ENCODE measurements around the gene AHI1.
"Not testable (repeated sequence)": the region's sequence is repeated elsewhere in the genome, so short reads cannot be mapped to it uniquely, and the experiment has no call there.

AHI1 gene

GRCh38 chr6:135506270-135506997 is 8.9 kb upstream of the AHI1 start:
- DNase-seq (ENCODE audit: low read depth in 2 of 3, low spot score in 1 of 3), result peak in 1 of 3 donors; percentile 33

DNA sequence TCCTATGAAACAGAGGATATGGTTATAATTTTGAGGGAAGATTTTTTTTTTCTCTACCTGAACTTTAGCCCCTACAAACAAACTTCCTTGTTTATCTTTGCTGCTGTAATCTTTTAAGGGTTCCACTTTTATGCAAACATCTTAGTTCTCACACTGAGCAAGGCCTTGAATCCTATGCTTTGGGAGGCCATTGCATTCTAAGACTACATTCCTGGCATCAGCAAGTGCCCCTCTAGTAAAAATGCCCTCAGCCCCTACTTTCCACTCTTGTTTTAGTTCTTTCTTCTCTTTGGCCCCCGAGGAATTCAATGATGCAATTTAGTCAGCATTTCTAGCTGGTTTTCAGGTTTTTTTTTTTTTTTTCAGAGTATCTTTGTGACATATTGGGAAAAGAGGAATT is 8.1 kb upstream of the AHI1 start:
- no peak for DNase-seq (ENCODE audit: low read depth in 2 of 3, low spot score in 1 of 3)

DNA sequence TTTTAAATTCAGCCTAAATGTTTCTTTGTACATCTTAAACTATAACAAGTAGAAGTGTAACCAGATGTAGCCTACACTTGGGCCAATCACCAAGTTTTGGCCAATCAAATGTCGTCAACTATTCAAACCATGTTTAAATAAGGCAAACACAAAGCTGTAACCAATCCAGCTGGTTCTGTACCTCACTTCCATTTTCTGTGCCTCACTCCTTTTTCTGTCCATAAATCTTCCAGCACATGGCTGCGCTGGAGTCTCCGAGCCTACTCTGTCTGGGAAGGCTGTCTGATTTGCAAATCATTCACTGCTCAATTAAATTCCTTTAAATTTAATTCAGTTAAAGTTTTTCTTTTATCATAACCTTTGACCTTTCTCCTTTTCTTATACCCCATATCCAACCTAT is 7.7 kb upstream of the AHI1 start:
- DNase-seq (ENCODE audit: low read depth in 2 of 3, low spot score in 1 of 3), result no peak

DNA sequence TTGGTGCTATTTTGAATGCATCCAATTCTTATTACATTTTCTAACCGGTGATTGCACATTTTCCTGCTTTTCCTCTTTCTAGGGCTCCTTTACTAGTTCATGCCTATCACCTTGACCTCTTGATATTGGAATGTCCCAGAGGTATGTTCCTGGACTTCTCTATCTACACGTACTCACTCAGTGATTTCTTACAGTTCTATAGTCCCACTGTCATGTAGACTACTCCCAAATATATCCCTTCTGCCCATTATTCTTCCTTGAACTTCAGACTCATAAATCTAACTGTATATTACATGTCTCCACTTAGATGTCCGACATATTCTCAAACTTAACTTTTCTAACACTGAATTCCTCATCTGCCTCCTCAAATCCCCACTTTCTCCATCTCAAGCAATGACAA is 7.2 kb upstream of the AHI1 start:
- DNase-seq (ENCODE audit: low read depth in 2 of 3, low spot score in 1 of 3), result no peak

DNA sequence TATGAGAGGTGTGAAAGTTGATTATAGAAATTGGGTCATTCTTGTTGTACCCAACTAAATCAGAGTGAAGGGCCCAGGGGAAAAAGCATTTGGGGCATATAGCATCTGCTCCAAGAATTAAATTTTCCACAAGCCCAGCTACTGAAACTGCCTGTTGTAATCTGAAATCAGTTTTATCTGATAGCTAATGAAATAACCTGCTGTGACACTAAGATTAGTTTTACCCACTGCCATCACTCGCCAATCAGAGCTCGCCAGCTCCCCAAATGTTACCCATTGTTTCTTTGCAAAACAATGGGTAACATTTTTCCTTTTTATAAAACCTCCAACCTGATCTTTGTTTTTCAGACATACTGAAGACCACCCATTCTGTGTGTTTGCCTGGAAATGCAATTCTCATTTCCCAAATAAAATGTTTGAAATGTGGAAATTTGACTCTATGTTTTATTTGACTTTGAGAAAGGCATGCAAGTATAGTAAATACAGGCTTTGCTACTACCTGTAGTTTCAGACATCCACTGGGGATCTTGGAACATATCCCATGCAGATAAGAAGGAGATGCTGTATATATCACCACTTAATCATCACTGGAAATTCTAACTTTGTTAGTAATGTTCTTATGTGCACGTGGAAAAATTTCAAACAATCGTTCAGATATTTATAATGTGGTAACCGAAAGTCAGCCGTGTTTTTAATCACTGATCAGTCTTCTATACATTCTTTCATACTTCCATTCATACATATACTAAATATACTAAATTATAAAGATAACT is 6.3 kb upstream of the AHI1 start:
- no peak for DNase-seq (ENCODE audit: low read depth in 2 of 3, low spot score in 1 of 3)

- DNase-seq (ENCODE audit: low read depth in 2 of 3, low spot score in 1 of 3), result no peak
Observed at GRCh38 chr6:135499441-135500340, 2.2 kb upstream of the AHI1 start.

DNA sequence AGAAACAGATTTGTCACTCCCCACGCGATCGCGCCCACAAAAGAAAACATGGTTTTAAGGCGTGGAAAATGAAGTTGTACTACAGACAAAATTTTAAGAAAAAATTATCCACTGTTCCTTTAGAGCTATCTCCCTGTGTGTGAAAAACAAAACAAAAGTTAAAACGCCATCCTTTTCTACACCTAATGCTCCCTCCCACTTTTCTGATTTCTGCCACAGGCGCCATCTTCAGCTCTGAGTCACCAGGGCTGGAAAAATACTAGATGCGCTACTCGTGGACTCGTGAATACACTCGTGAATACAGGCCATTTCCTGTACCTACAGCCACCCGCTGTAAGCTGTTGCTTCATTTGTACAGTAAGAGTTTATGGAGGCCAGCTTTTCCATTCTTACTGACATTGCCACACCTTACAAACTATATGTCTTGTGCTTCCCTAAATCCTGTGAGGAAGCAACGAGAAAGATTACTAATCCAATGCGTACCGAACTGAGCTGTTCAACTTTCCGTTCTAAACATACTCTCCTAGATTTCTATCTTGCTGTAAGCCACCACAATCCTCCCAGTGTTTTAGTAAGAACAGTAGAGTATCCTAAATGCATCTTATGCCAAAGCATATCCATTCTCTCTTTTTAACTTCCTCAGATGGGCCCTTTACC is 773 bp upstream of the AHI1 start:
- peak; percentile 51 to 58 (median 54) for DNase-seq (ENCODE audit: low read depth in 2 of 3, low spot score in 1 of 3)

GRCh38 chr6:135496800-135497411 is 634 bp downstream of the AHI1 start:
- DNase-seq (ENCODE audit: low read depth in 2 of 3, low spot score in 1 of 3), result no peak

GRCh38 chr6:135493218-135493961 is 4.2 kb downstream of the AHI1 start:
- no peak for DNase-seq (ENCODE audit: low read depth in 2 of 3, low spot score in 1 of 3)

GRCh38 chr6:135490381-135490780 is 7.2 kb downstream of the AHI1 start:
- DNase-seq (ENCODE audit: low read depth in 2 of 3, low spot score in 1 of 3), result no peak

- no peak for DNase-seq (ENCODE audit: low read depth in 2 of 3, low spot score in 1 of 3)
Observed at GRCh38 chr6:135488023-135488422, 9.5 kb downstream of the AHI1 start.

GRCh38 chr6:135483903-135484302 is 13.6 kb downstream of the AHI1 start:
- not testable (repeated sequence) for DNase-seq (ENCODE audit: low read depth in 2 of 3, low spot score in 1 of 3)

DNA sequence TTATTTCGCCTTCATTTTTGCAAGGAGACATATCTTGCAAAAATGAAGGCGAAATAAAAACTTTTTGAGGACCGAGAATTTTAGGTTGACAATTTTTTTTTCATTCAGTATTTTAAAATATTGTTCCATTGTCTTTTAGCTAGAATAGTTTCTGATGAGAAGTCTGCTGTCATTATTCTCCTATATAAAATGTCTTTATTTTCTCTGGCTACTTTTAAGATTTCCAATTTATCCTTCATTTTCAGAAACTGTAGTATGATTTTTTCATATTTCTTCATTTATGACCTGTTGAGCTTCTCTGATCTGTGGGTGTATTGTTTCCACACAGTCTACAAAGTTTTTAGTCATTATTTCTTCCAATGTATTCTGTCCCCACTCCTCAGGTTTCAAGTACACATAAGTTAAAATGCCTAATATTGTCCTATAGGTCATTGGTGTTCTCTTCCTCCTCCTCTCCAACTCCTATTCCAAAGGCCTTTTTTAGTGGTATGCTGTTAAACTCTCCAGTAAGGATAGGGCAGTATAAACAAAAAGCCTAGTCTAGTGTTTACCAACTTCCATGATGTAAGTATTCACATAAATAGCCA is 15.7 kb downstream of the AHI1 start:
- DNase-seq (ENCODE audit: low read depth in 2 of 3, low spot score in 1 of 3), result no peak

DNA sequence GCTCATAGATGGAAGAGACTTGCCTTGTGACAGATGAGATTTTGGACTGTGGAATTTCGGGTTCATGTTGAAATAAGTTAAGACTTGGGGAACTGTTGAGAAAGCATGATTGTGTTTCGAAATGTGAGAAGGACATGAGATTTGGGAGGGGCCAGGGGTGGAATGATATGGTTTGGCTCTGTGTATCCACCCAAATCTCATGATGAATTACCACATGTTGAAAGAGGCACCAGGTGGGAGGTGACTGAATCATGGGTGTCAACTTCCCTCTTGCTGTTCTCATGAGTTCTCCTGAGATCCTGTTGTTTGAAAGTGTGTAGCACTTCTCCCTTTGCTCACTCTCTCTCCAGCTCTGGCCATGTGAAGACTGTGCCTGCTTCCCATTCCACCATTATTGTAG is 17.9 kb downstream of the AHI1 start:
- DNase-seq (ENCODE audit: low read depth in 2 of 3, low spot score in 1 of 3), result no peak

GRCh38 chr6:135478626-135479025 is 18.9 kb downstream of the AHI1 start:
- no peak for DNase-seq (ENCODE audit: low read depth in 2 of 3, low spot score in 1 of 3)

GRCh38 chr6:135475292-135475886 is 22.2 kb downstream of the AHI1 start:
- DNase-seq (ENCODE audit: low read depth in 2 of 3, low spot score in 1 of 3), result no peak

- no peak for DNase-seq (ENCODE audit: low read depth in 2 of 3, low spot score in 1 of 3)
Observed at GRCh38 chr6:135474362-135474761, 23.2 kb downstream of the AHI1 start.

GRCh38 chr6:135465903-135466302 is 31.6 kb downstream of the AHI1 start:
- no peak for DNase-seq (ENCODE audit: low read depth in 2 of 3, low spot score in 1 of 3)

DNA sequence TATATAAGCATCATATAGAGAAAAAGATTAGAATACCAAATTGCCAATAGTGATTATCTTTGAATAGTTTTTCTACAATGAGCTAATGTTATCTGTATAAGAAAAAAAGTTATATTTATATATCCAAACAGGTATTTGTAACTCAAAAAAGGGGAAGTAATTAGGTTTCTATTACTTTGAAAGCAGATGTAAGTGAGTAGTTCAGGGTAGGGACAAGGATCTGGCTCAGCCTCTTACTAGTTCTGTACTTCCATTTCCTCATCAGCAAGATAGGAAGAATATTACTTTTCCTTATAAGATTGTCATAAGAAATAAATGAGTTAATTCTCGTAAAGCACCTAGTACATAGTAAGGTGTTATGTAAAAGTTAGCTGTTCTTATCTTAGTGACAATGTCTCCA is 32.2 kb downstream of the AHI1 start:
- DNase-seq (ENCODE audit: low read depth in 2 of 3, low spot score in 1 of 3), result no peak

Data from stimulated activated CD4-positive, alpha-beta T cell treated with anti-CD3 and anti-CD28 coated beads, Interleukin-12 subunit alpha, Interleukin-12 subunit beta, amount 100 ng/mL, for 48 hours (primary cell).